SK-N-SH treated with all-trans-retinoic acid at 6 μM for 48 hours (cell line): Measurements from ENCODE around the gene TRIL.

ENCODE experiments used
- CSRNP3 ChIP-seq: fragments of 250-450 bp; sonication (Bioruptor Pico); IDR thresholded peaks from 2 replicates; pipeline ENCODE4 v1.5.1; 2021; ENCODE audit warnings: mild to moderate bottlenecking, moderate library complexity
- GLIS3 ChIP-seq: fragments of 250-450 bp; sonication (Bioruptor Pico); IDR thresholded peaks from 2 replicates; pipeline ENCODE4 v1.5.0; 2020; ENCODE audit warnings: mild to moderate bottlenecking, moderate library complexity
- OSR1 ChIP-seq: fragments of 250-450 bp; sonication (Bioruptor Pico); IDR thresholded peaks from 2 replicates; pipeline ENCODE4 v1.8.0; 2022; ENCODE audit warnings: moderate library complexity, mild to moderate bottlenecking, inconsistent platforms
- PATZ1 ChIP-seq: fragments of 250-450 bp; sonication (Bioruptor Pico); IDR thresholded peaks from 2 replicates; pipeline ENCODE4 v1.8.0; 2020; ENCODE audit warnings: mild to moderate bottlenecking, moderate library complexity, borderline replicate concordance
- PPARA ChIP-seq: fragments of 250-450 bp; sonication (Bioruptor Pico); IDR thresholded peaks from 2 replicates; pipeline ENCODE4 v1.5.0; 2020; ENCODE audit warnings: mild to moderate bottlenecking, borderline replicate concordance
- SNAI2 ChIP-seq: fragments of 250-450 bp; sonication (Bioruptor Pico); IDR thresholded peaks from 2 replicates; pipeline ENCODE4 v1.5.0; 2020; ENCODE audit warnings: mild to moderate bottlenecking, moderate library complexity
- TSHZ2 ChIP-seq: fragments of 250-450 bp; sonication (Bioruptor Pico); IDR thresholded peaks from 2 replicates; pipeline ENCODE4 v1.5.0; 2020; ENCODE audit warnings: mild to moderate bottlenecking, moderate library complexity
- ZFP3 ChIP-seq: fragments of 250-450 bp; sonication (Bioruptor Pico); IDR thresholded peaks from 2 replicates; pipeline ENCODE4 v1.5.0; 2020; ENCODE audit warnings: mild to moderate bottlenecking, moderate library complexity

GRCh38 chr7:28957751-28958234 lies 337 bp downstream of the TRIL start:
- TF ChIP-seq CSRNP3: no peak
- no peak for TF ChIP-seq ZFP3 (CRISPR knock-in tag)
- no peak for TF ChIP-seq PATZ1 (CRISPR knock-in tag)
- no peak for TF ChIP-seq TSHZ2 (CRISPR knock-in tag)
- TF ChIP-seq PPARA (CRISPR knock-in tag): no peak
- TF ChIP-seq SNAI2 (CRISPR knock-in tag): no peak
- TF ChIP-seq GLIS3 (CRISPR knock-in tag): no peak
- TF ChIP-seq OSR1 (CRISPR knock-in tag): no peak
